AG04449 (cell line): Measurements from ENCODE around the gene RASSF9.

Source experiments
- CTCF ChIA-PET: fragments of 350-600 bp; formaldehyde crosslinking; extraction: SDS; loops from one replicate; lab custom pipeline; 2021; ENCODE audit warnings: antibody characterized with exemption; lab: Yijun Ruan, JAX
- POLR2A ChIA-PET: fragments of 400-600, 350-600 bp; formaldehyde crosslinking; extraction: SDS; loops from one replicate; lab custom pipeline; 2020; ENCODE audit warnings: antibody characterized with exemption, inconsistent platforms; lab: Yijun Ruan, JAX
- DNase-seq: peaks from one replicate; pipeline ENCODE4 v3.0.0-alpha.2; 2010; ENCODE audit warnings: low read depth, low spot score
- H3K4me3 ChIP-seq: 2 replicates; pipeline ENCODE4 v1.5.1; 2011; ENCODE audit warnings: low read depth, mild to moderate bottlenecking, control low read depth, low read length
- CTCF ChIP-seq: IDR thresholded peaks from one replicate; pipeline ENCODE4 v1.5.1; 2011; ENCODE audit warnings: mild to moderate bottlenecking, moderate library complexity, low read length, control low read depth, inconsistent platforms; ENCODE audit not compliant: insufficient read depth; ENCODE audit errors: missing control alignments

Gene RASSF9

GRCh38 chr12:85836197-85837090 lies at the start of gene RASSF9:
TSS of gene RASSF9 (minus strand) at chr12:85836409. CDS start at chr12:85836201, 208 bp downstream.
- peak within 1 kb of the TSS; percentile 33 for H3K4me3 ChIP-seq
- ChIA-PET POLR2A (interaction anchor here (0.7 kb wide), 2 partner anchors 19 to 405 kb away, joined by 3 to 4 read pairs; no protein-coding TSS in a partner anchor), CTCF (interaction anchor here (1.7 to 2.0 kb wide), 2 partner anchors 30 to 32 kb away, joined by 4 to 6 read pairs; no protein-coding TSS in a partner anchor)
- no peak for TF ChIP-seq CTCF
- DNase-seq: no peak

- POLR2A ChIA-PET: no interaction called here
- DNase-seq: no peak
- no peak for TF ChIP-seq CTCF
- CTCF ChIA-PET: interaction anchor here (1.5 to 2.5 kb wide), 2 partner anchors 12 to 16 kb away, joined by 3 to 8 read pairs; no protein-coding TSS in a partner anchor
- no peak overlapping the region for H3K4me3 ChIP-seq
These were observed 47.6 kb upstream of the RASSF9 start for GRCh38 chr12:85883763-85884162.

GRCh38 chr12:85877459-85877858 lies 41.2 kb upstream of the RASSF9 start:
- no peak for DNase-seq
- no peak for TF ChIP-seq CTCF
- ChIA-PET CTCF (interaction anchor here (0.9 to 1.3 kb wide), 3 partner anchors 10 to 401 kb away, joined by 3 to 4 read pairs (median 4); no protein-coding TSS in a partner anchor), POLR2A (no interaction called here)
- no peak overlapping the region for H3K4me3 ChIP-seq

GRCh38 chr12:85874031-85874461 lies 37.8 kb upstream of the RASSF9 start, which contains the start of gene NTS:
TSS of gene NTS (plus strand) at chr12:85874295. CDS start at chr12:85874404, 109 bp downstream.
- DNase-seq: no peak
- POLR2A ChIA-PET: no interaction called here
- TF ChIP-seq CTCF: no peak
- CTCF ChIA-PET: interaction anchor here (8.5 to 13.2 kb wide), 2 partner anchors 295 to 406 kb away, joined by 87 to 227 read pairs; no protein-coding TSS in a partner anchor
- H3K4me3 ChIP-seq: no peak within 1 kb of the TSS

- H3K4me3 ChIP-seq: no peak overlapping the region
- POLR2A ChIA-PET: no interaction called here
- DNase-seq: peak; percentile 10
- peak; percentile 72 for TF ChIP-seq CTCF
- CTCF ChIA-PET: interaction anchor here (0.5 to 13.2 kb wide), 9 partner anchors 10 to 405 kb away, joined by 3 to 227 read pairs (median 3); no protein-coding TSS in a partner anchor
These were observed 36.4 kb upstream of the RASSF9 start for GRCh38 chr12:85872497-85873091.
